Neural cell (in vitro differentiated cells): ENCODE measurements around the gene RAB40B. TPM values are rescaled to one million over a fixed set of nuclear protein-coding genes. Genes with fewer than 3 reads are reported as not detected.

Source experiments
- H2AFZ ChIP-seq: fragments of 200-600, 300-800 bp; sonication (generic), shearing (Covaris generic); 2 replicates; pipeline ENCODE4 v1.6.0; 2014; ENCODE audit warnings: low read depth, mild to moderate bottlenecking, antibody characterized with exemption, low read length, moderate library complexity
- H3F3A ChIP-seq: fragments of 200-600 bp; shearing (Covaris generic); 2 replicates; pipeline ENCODE4 v1.6.1; 2016; ENCODE audit warnings: mild to moderate bottlenecking, moderate library complexity, mixed read lengths, antibody characterized with exemption, low read length; ENCODE audit not compliant: insufficient read depth, poor library complexity, severe bottlenecking
- H3K27ac ChIP-seq: fragments of 200-600, 300-800 bp; sonication (generic), shearing (Covaris generic); 2 replicates; pipeline ENCODE4 v1.5.1; 2014; ENCODE audit warnings: mild to moderate bottlenecking, low read length, moderate library complexity
- H3K27me3 ChIP-seq: fragments of 300-800, 200-600 bp; sonication (generic), shearing (Covaris generic); 2 replicates; pipeline ENCODE4 v1.6.0; 2014; ENCODE audit warnings: mild to moderate bottlenecking, low read depth, low read length, moderate library complexity; ENCODE audit not compliant: insufficient read depth
- H3K36me3 ChIP-seq: fragments of 300-800, 200-600 bp; sonication (generic), shearing (Covaris generic); 2 replicates; pipeline ENCODE4 v1.5.1; 2014; ENCODE audit warnings: mild to moderate bottlenecking, antibody characterized with exemption, low read length, moderate library complexity; ENCODE audit not compliant: insufficient read depth
- H3K4me2 ChIP-seq: fragments of 300-800, 200-600 bp; sonication (generic), shearing (Covaris generic); 2 replicates; pipeline ENCODE4 v1.6.0; 2014; ENCODE audit warnings: mild to moderate bottlenecking, low read length
- H3K4me3 ChIP-seq: fragments of 300-800, 200-600 bp; sonication (generic), shearing (Covaris generic); 2 replicates; pipeline ENCODE4 v1.5.1; 2014; ENCODE audit warnings: mild to moderate bottlenecking, low read length, moderate library complexity
- H3K79me2 ChIP-seq: fragments of 200-600 bp; shearing (Covaris generic); replicated peaks from 2 replicates; pipeline ENCODE4 v1.6.0; 2014; ENCODE audit warnings: mild to moderate bottlenecking, low read length, moderate library complexity; ENCODE audit not compliant: insufficient read depth
- H3K9ac ChIP-seq: fragments of 300-800, 200-600 bp; sonication (generic), shearing (Covaris generic); 2 replicates; pipeline ENCODE4 v1.6.1; 2016; ENCODE audit warnings: mild to moderate bottlenecking, low read length, mixed read lengths
- H3K9me2 ChIP-seq: fragments of 200-600 bp; shearing (Covaris generic); 2 replicates; pipeline ENCODE4 v1.6.1; 2016; ENCODE audit warnings: mild to moderate bottlenecking, low read length, mixed read lengths; ENCODE audit not compliant: insufficient read depth
- H3K9me3 ChIP-seq: fragments of 200-600, 300-800 bp; sonication (generic), shearing (Covaris generic); 2 replicates; pipeline ENCODE4 v1.6.1; 2016; ENCODE audit warnings: mild to moderate bottlenecking, mixed run types, low read length, moderate library complexity, mixed read lengths
- H4K20me1 ChIP-seq: fragments of 200-600 bp; shearing (Covaris generic); 2 replicates; pipeline ENCODE4 v1.6.1; 2016; ENCODE audit warnings: mild to moderate bottlenecking, mixed run types; ENCODE audit not compliant: insufficient read depth
- EP300 ChIP-seq: fragments of 450-650 bp; conservative IDR thresholded peaks from 2 replicates; pipeline ENCODE4 v1.6.1; 2014; ENCODE audit warnings: antibody characterized with exemption, mild to moderate bottlenecking, moderate library complexity; ENCODE audit not compliant: poor library complexity, severe bottlenecking
- EZH2 ChIP-seq: fragments of 200-600, 300-800 bp; shearing (Covaris generic), sonication (generic); IDR thresholded peaks from 2 replicates; pipeline ENCODE4 v1.6.1; 2014; ENCODE audit warnings: antibody characterized with exemption, low read length, borderline replicate concordance, mild to moderate bottlenecking; ENCODE audit not compliant: insufficient read depth, poor library complexity, severe bottlenecking
- MXI1 ChIP-seq: fragments of 450-650 bp; conservative IDR thresholded peaks from 2 replicates; pipeline ENCODE4 v1.6.1; 2014; ENCODE audit warnings: antibody characterized with exemption, mild to moderate bottlenecking; ENCODE audit not compliant: poor library complexity, severe bottlenecking
- POLR2AphosphoS5 ChIP-seq: IDR thresholded peaks from 2 replicates; pipeline ENCODE4 v1.6.1; 2012
- RAD21 ChIP-seq: fragments of 450-650 bp; conservative IDR thresholded peaks from 2 replicates; pipeline ENCODE4 v1.6.1; 2014; ENCODE audit warnings: antibody characterized with exemption, mild to moderate bottlenecking, moderate library complexity
- SMC3 ChIP-seq: fragments of 450-650 bp; conservative IDR thresholded peaks from 2 replicates; pipeline ENCODE4 v1.6.1; 2014; ENCODE audit warnings: antibody characterized with exemption, mild to moderate bottlenecking, moderate library complexity; ENCODE audit not compliant: poor library complexity
- TAF1 ChIP-seq: IDR thresholded peaks from 2 replicates; pipeline ENCODE4 v1.6.1; 2012; ENCODE audit warnings: low read depth
- polyA plus RNA-seq: library from polyadenylated mRNA; depleted of rRNA; stranded (reverse); fragments of >200 nt; gene quantifications from 2 replicates; pipeline ENCODE4 v1.2.3, GENCODE V29; 2014
- TF ChIP-seq, protein P1 (sequence below): IDR thresholded peaks from 2 replicates; pipeline ENCODE4 v1.6.1; 2012; ENCODE audit warnings: borderline replicate concordance
- TF ChIP-seq, protein P2 (sequence below): fragments of 450-650 bp; IDR thresholded peaks from 2 replicates; pipeline ENCODE4 v1.5.1; 2014; ENCODE audit warnings: antibody characterized with exemption, mild to moderate bottlenecking, moderate library complexity; ENCODE audit not compliant: poor library complexity, severe bottlenecking

RAB40B gene
- polyA plus RNA-seq, 1 donor from 2014 or later = 37.2 TPM

GRCh38 chr17:82650723-82651122 is 47.8 kb downstream of the RAB40B start:
- Histone ChIP-seq H3K36me3 (no peaks in the 10 kb centered on the region), H3K27me3 (no peaks in the 10 kb centered on the region), H4K20me1 (peaks cover 4% of the 10 kb centered on the region), H3K27ac (no peak overlapping the region), H3K79me2 (peaks cover 21% of the 10 kb centered on the region), H2AFZ (no peak overlapping the region), H3K4me3 (no peak overlapping the region), H3K9me2 (no peaks in the 10 kb centered on the region), H3F3A (no peaks in the 10 kb centered on the region), H3K4me2 (no peak overlapping the region), H3K9me3 (no peaks in the 10 kb centered on the region), H3K9ac (no peak overlapping the region)
- TF ChIP-seq RAD21 = no peak
- TF ChIP-seq TAF1 = no peak
- TF ChIP-seq, protein P1, sequence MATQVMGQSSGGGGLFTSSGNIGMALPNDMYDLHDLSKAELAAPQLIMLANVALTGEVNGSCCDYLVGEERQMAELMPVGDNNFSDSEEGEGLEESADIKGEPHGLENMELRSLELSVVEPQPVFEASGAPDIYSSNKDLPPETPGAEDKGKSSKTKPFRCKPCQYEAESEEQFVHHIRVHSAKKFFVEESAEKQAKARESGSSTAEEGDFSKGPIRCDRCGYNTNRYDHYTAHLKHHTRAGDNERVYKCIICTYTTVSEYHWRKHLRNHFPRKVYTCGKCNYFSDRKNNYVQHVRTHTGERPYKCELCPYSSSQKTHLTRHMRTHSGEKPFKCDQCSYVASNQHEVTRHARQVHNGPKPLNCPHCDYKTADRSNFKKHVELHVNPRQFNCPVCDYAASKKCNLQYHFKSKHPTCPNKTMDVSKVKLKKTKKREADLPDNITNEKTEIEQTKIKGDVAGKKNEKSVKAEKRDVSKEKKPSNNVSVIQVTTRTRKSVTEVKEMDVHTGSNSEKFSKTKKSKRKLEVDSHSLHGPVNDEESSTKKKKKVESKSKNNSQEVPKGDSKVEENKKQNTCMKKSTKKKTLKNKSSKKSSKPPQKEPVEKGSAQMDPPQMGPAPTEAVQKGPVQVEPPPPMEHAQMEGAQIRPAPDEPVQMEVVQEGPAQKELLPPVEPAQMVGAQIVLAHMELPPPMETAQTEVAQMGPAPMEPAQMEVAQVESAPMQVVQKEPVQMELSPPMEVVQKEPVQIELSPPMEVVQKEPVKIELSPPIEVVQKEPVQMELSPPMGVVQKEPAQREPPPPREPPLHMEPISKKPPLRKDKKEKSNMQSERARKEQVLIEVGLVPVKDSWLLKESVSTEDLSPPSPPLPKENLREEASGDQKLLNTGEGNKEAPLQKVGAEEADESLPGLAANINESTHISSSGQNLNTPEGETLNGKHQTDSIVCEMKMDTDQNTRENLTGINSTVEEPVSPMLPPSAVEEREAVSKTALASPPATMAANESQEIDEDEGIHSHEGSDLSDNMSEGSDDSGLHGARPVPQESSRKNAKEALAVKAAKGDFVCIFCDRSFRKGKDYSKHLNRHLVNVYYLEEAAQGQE = no peak
- TF ChIP-seq, protein P2, sequence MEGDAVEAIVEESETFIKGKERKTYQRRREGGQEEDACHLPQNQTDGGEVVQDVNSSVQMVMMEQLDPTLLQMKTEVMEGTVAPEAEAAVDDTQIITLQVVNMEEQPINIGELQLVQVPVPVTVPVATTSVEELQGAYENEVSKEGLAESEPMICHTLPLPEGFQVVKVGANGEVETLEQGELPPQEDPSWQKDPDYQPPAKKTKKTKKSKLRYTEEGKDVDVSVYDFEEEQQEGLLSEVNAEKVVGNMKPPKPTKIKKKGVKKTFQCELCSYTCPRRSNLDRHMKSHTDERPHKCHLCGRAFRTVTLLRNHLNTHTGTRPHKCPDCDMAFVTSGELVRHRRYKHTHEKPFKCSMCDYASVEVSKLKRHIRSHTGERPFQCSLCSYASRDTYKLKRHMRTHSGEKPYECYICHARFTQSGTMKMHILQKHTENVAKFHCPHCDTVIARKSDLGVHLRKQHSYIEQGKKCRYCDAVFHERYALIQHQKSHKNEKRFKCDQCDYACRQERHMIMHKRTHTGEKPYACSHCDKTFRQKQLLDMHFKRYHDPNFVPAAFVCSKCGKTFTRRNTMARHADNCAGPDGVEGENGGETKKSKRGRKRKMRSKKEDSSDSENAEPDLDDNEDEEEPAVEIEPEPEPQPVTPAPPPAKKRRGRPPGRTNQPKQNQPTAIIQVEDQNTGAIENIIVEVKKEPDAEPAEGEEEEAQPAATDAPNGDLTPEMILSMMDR = no peak
- no peak for TF ChIP-seq MXI1
- TF ChIP-seq POLR2AphosphoS5 = no peak
- TF ChIP-seq EZH2 = no peak
- TF ChIP-seq EP300 = no peak
- TF ChIP-seq SMC3 = no peak

- no peaks in the 10 kb centered on the region for H3K9me3 ChIP-seq
- no peak overlapping the region for H2AFZ ChIP-seq
- no peaks in the 10 kb centered on the region for H3K9me2 ChIP-seq
- no peaks in the 10 kb centered on the region for H3K36me3 ChIP-seq
- H3K9ac ChIP-seq = no peak overlapping the region
- peak overlapping the region; percentile 63 for H3K4me3 ChIP-seq
- peaks cover 29% of the 10 kb centered on the region for H3K79me2 ChIP-seq
- TF ChIP-seq, protein P1 = no peak
- TF ChIP-seq, protein P2 = no peak
- no peak for TF ChIP-seq EP300
- no peak for TF ChIP-seq EZH2
- TF ChIP-seq TAF1 = no peak
- no peak for TF ChIP-seq MXI1
- no peak for TF ChIP-seq POLR2AphosphoS5
- no peak for TF ChIP-seq RAD21
- TF ChIP-seq SMC3 = no peak
- no peak overlapping the region for H3K4me2 ChIP-seq
- no peak overlapping the region for H3K27ac ChIP-seq
- no peaks in the 10 kb centered on the region for H3K27me3 ChIP-seq
- H3F3A ChIP-seq = no peaks in the 10 kb centered on the region
- H4K20me1 ChIP-seq = peaks cover 4% of the 10 kb centered on the region
These were observed 48.8 kb downstream of the RAB40B start for GRCh38 chr17:82649501-82650261.
